Measurements from ENCODE around the gene TUT1. TPM values are rescaled to one million over a fixed set of nuclear protein-coding genes. Genes with fewer than 3 reads are reported as not detected.

Gene TUT1
- total and polyA plus RNA-seq, 2 experiments from 2014 or later, result 12.8 to 22.2 TPM

DNA sequence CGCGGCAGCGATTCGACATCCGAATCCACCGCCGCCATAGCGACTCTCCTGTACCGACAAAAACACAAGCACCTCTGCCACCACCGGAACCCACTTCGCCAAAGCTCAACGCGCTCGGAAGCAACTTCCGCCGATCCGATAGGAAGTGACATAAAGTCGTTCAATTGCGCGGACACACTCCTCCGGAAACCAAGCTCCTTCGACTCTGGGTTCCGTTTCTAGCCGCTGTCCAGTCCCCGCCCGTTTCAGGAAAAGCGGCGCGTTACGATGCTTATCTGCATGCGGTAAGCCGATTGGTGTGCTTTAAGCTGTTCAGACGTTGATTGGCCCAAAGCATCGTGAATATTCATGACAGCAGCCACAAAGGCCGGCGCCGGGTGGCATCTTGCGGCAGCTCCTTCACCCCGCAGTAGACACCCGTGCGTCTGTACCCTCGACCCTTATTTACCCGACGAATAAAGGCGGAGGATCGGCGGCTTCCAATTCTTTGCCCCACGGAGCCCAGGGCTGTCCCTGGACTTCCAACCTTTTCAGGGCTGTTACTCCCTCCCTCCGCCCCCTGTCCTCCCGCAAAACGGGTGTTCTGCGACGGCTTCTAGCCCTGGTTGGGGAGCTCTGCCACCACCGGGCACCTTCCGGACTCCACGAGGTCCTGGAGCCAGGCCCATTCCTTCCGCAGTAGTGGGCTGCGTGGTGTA is at the start of gene TUT1 (continued):
- TF ChIP-seq, protein P1, sequence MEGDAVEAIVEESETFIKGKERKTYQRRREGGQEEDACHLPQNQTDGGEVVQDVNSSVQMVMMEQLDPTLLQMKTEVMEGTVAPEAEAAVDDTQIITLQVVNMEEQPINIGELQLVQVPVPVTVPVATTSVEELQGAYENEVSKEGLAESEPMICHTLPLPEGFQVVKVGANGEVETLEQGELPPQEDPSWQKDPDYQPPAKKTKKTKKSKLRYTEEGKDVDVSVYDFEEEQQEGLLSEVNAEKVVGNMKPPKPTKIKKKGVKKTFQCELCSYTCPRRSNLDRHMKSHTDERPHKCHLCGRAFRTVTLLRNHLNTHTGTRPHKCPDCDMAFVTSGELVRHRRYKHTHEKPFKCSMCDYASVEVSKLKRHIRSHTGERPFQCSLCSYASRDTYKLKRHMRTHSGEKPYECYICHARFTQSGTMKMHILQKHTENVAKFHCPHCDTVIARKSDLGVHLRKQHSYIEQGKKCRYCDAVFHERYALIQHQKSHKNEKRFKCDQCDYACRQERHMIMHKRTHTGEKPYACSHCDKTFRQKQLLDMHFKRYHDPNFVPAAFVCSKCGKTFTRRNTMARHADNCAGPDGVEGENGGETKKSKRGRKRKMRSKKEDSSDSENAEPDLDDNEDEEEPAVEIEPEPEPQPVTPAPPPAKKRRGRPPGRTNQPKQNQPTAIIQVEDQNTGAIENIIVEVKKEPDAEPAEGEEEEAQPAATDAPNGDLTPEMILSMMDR (conservative IDR thresholded peaks at IDR 0.05; ENCODE audit: low read depth in 2 of 2), result no peak
- peak; percentile 98 for TF ChIP-seq CREB1 (CRISPR knock-in tag; IDR thresholded peaks at IDR 0.05; ENCODE audit: low read depth)
- TF ChIP-seq STAT1 (IDR thresholded peaks at IDR 0.05; ENCODE audit: unreplicated experiment), result no peak
- no peak for TF ChIP-seq EZH2 (IDR thresholded peaks at IDR 0.05; ENCODE audit: low read depth, unreplicated experiment)

DNA sequence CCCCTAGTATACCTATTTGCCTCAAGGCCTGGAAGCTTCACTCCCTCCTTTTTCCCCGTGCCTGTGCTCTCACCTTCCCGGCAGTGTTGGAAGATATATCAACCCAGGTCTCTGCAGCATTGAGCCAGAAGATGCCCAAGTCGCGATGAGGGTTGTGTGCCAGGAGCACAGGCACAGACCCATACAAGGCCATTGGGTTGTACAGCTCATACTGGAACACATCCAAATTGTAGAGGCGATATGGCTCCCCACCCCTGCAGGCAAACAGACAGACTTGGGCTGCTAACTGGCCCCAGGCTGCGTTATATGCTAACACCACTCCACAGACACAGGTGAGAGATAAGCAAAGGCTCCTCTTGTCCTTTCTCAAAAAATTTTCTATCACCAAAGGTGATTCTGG is 41.2 kb upstream of the TUT1 start:
- Mint-ChIP-seq H3K4me1 (no peaks in the 10 kb centered on the region; the same call in 2 of the 3 replicates), H3K36me3 (ENCODE audit: low read depth) (peaks cover 90% of the 10 kb centered on the region), H3K4me3 (no peak overlapping the region), H3K27me3 (ENCODE audit: insufficient read depth, low read depth, poor library complexity) (peaks cover 6% of the 10 kb centered on the region), H3K9me3 (no peaks in the 10 kb centered on the region), H3K27ac (no peak overlapping the region)
- H4K20me1 ChIP-seq (replicated peaks; ENCODE audit: insufficient read depth), result peaks cover 11% of the 10 kb centered on the region; the same call in 1 of the 2 replicates
- H3F3A ChIP-seq (replicated peaks; ENCODE audit: low read depth), result peaks cover 2% of the 10 kb centered on the region; the same call in 1 of the 2 replicates
- H3K4me1 ChIP-seq (ENCODE audit: insufficient read depth), result no peaks in the 10 kb centered on the region
- no peaks in the 10 kb centered on the region for H3K79me2 ChIP-seq (replicated peaks; ENCODE audit: insufficient read depth)
- H3K4me2 ChIP-seq, result no peak overlapping the region
- DNase-seq (ENCODE audit: low spot score) (no peak), ATAC-seq (no peak)
- H3K27ac ChIP-seq (ENCODE audit: low read depth), result no peak overlapping the region
- H3K27me3 ChIP-seq (ENCODE audit: insufficient read depth), result no peaks in the 10 kb centered on the region
- H3K36me3 ChIP-seq (ENCODE audit: insufficient read depth), result peaks cover 64% of the 10 kb centered on the region
- H3K9me2 ChIP-seq (ENCODE audit: insufficient read depth), result no peaks in the 10 kb centered on the region
- no peak overlapping the region for H3K4me3 ChIP-seq
- no peak overlapping the region for H2AFZ ChIP-seq
- TF ChIP-seq ZNF331 (CRISPR knock-in tag; IDR thresholded peaks at IDR 0.05; ENCODE audit: low read depth), result no peak
- TF ChIP-seq EZH2 (IDR thresholded peaks at IDR 0.05; ENCODE audit: low read depth, unreplicated experiment), result no peak
- TF ChIP-seq, protein P2, sequence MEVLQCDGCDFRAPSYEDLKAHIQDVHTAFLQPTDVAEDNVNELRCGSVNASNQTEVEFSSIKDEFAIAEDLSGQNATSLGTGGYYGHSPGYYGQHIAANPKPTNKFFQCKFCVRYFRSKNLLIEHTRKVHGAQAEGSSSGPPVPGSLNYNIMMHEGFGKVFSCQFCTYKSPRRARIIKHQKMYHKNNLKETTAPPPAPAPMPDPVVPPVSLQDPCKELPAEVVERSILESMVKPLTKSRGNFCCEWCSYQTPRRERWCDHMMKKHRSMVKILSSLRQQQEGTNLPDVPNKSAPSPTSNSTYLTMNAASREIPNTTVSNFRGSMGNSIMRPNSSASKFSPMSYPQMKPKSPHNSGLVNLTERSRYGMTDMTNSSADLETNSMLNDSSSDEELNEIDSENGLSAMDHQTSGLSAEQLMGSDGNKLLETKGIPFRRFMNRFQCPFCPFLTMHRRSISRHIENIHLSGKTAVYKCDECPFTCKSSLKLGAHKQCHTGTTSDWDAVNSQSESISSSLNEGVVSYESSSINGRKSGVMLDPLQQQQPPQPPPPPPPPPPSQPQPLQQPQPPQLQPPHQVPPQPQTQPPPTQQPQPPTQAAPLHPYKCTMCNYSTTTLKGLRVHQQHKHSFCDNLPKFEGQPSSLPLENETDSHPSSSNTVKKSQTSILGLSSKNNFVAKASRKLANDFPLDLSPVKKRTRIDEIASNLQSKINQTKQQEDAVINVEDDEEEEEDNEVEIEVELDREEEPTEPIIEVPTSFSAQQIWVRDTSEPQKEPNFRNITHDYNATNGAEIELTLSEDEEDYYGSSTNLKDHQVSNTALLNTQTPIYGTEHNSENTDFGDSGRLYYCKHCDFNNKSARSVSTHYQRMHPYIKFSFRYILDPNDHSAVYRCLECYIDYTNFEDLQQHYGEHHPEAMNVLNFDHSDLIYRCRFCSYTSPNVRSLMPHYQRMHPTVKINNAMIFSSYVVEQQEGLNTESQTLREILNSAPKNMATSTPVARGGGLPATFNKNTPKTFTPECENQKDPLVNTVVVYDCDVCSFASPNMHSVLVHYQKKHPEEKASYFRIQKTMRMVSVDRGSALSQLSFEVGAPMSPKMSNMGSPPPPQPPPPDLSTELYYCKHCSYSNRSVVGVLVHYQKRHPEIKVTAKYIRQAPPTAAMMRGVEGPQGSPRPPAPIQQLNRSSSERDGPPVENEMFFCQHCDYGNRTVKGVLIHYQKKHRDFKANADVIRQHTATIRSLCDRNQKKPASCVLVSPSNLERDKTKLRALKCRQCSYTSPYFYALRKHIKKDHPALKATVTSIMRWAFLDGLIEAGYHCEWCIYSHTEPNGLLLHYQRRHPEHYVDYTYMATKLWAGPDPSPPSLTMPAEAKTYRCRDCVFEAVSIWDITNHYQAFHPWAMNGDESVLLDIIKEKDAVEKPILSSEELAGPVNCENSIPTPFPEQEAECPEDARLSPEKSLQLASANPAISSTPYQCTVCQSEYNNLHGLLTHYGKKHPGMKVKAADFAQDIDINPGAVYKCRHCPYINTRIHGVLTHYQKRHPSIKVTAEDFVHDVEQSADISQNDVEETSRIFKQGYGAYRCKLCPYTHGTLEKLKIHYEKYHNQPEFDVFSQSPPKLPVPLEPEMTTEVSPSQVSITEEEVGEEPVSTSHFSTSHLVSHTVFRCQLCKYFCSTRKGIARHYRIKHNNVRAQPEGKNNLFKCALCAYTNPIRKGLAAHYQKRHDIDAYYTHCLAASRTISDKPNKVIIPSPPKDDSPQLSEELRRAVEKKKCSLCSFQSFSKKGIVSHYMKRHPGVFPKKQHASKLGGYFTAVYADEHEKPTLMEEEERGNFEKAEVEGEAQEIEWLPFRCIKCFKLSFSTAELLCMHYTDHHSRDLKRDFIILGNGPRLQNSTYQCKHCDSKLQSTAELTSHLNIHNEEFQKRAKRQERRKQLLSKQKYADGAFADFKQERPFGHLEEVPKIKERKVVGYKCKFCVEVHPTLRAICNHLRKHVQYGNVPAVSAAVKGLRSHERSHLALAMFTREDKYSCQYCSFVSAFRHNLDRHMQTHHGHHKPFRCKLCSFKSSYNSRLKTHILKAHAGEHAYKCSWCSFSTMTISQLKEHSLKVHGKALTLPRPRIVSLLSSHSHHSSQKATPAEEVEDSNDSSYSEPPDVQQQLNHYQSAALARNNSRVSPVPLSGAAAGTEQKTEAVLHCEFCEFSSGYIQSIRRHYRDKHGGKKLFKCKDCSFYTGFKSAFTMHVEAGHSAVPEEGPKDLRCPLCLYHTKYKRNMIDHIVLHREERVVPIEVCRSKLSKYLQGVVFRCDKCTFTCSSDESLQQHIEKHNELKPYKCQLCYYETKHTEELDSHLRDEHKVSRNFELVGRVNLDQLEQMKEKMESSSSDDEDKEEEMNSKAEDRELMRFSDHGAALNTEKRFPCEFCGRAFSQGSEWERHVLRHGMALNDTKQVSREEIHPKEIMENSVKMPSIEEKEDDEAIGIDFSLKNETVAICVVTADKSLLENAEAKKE (CRISPR knock-in tag; IDR thresholded peaks at IDR 0.05), result no peak
- TF ChIP-seq, protein P3, sequence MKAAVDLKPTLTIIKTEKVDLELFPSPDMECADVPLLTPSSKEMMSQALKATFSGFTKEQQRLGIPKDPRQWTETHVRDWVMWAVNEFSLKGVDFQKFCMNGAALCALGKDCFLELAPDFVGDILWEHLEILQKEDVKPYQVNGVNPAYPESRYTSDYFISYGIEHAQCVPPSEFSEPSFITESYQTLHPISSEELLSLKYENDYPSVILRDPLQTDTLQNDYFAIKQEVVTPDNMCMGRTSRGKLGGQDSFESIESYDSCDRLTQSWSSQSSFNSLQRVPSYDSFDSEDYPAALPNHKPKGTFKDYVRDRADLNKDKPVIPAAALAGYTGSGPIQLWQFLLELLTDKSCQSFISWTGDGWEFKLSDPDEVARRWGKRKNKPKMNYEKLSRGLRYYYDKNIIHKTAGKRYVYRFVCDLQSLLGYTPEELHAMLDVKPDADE (IDR thresholded peaks at IDR 0.05), result no peak
- TF ChIP-seq EZH2phosphoT487 (IDR thresholded peaks at IDR 0.05; ENCODE audit: unreplicated experiment), result no peak
- no peak for TF ChIP-seq ZNF114 (CRISPR knock-in tag; IDR thresholded peaks at IDR 0.05)
- TF ChIP-seq, protein P1 (conservative IDR thresholded peaks at IDR 0.05; ENCODE audit: low read depth in 2 of 2), result no peak
- TF ChIP-seq JUNB (IDR thresholded peaks at IDR 0.05; ENCODE audit: unreplicated experiment), result no peak
- TF ChIP-seq NANOG (IDR thresholded peaks at IDR 0.05; ENCODE audit: borderline replicate concordance), result no peak
- no peak for TF ChIP-seq CREB1 (CRISPR knock-in tag; IDR thresholded peaks at IDR 0.05; ENCODE audit: low read depth)
- no peak for TF ChIP-seq STAT1 (IDR thresholded peaks at IDR 0.05; ENCODE audit: unreplicated experiment)

Data from GM23338 (cell line).